ENCODE data around the gene SREK1IP1. TPM values are rescaled to one million over a fixed set of nuclear protein-coding genes. Genes with fewer than 3 reads are reported as not detected.
"Not testable (repeated sequence)": the region's sequence is repeated elsewhere in the genome, so short reads cannot be mapped to it uniquely, and the experiment has no call there.

SREK1IP1 gene
- total RNA-seq, 2 donors from 2014 or later, result 12.2 to 21.4 TPM

DNA sequence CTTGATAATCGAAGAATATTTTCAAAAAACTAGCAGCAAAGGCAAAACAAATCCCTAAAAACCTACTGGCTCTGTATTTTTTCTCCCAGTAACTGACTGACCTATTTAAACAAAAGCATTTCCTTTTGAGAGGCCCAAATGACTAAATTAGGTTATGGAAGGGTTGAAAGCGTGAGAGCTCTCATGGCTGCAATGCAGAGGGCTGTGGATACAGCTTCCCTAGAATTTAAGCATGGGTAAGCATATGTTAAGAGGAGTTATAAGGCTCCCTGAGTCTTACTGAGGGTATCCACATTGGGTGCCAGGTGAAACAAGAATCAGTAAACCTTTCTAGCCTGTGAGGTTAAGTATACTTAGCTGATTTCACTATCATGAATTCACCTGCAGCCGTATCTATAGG lies 45.9 kb downstream of the SREK1IP1 start:
- no peaks in the 10 kb centered on the region for H3K4me1 ChIP-seq
- intact Hi-C loops (cut with DNase I), result no loop called here
- H3K4me3 ChIP-seq, result no peak overlapping the region
- no peaks in the 10 kb centered on the region for H3K27me3 ChIP-seq
- H3K36me3 ChIP-seq, result no peaks in the 10 kb centered on the region
- H3K9ac ChIP-seq (ENCODE audit: low read depth in 2 of 2, low read length in 2 of 2), result no peak overlapping the region
- H3K9me3 ChIP-seq, result no peaks in the 10 kb centered on the region
- DNase-seq, result no peak
- TF ChIP-seq, protein P1, sequence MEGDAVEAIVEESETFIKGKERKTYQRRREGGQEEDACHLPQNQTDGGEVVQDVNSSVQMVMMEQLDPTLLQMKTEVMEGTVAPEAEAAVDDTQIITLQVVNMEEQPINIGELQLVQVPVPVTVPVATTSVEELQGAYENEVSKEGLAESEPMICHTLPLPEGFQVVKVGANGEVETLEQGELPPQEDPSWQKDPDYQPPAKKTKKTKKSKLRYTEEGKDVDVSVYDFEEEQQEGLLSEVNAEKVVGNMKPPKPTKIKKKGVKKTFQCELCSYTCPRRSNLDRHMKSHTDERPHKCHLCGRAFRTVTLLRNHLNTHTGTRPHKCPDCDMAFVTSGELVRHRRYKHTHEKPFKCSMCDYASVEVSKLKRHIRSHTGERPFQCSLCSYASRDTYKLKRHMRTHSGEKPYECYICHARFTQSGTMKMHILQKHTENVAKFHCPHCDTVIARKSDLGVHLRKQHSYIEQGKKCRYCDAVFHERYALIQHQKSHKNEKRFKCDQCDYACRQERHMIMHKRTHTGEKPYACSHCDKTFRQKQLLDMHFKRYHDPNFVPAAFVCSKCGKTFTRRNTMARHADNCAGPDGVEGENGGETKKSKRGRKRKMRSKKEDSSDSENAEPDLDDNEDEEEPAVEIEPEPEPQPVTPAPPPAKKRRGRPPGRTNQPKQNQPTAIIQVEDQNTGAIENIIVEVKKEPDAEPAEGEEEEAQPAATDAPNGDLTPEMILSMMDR (IDR thresholded peaks at IDR 0.05), result no peak
- no peak overlapping the region for H3K27ac ChIP-seq

DNA sequence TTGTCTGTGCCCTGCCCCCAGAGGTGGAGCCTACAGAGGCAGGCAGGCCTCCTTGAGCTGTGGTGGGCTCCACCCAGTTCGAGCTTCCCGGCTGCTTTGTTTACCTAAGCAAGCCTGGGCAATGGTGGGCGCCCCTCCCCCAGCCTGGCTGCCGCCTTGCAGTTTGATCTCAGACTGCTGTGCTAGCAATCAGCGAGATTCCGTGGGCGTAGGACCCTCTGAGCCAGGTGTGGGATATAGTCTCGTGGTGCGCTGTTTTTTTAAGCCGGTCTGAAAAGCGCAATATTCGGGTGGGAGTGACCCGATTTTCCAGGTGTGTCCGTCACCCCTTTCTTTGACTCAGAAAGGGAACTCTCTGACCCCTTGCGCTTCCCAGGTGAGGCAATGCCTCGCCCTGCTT lies 54.0 kb downstream of the SREK1IP1 start:
- H3K27ac ChIP-seq; H3K36me3 ChIP-seq; DNase-seq; H3K4me1 ChIP-seq; H3K9me3 ChIP-seq; intact Hi-C loops (cut with DNase I); H3K27me3 ChIP-seq; H3K9ac ChIP-seq (ENCODE audit: low read depth in 2 of 2, low read length in 2 of 2): not testable (repeated sequence)
- H3K4me3 ChIP-seq, result peak overlapping the region; percentile 11

GRCh38 chr5:64707191-64707590 lies 61.3 kb downstream of the SREK1IP1 start:
- H3K27me3 ChIP-seq, result no peaks in the 10 kb centered on the region

GRCh38 chr5:64706074-64706473 lies 62.4 kb downstream of the SREK1IP1 start:
- H3K9ac ChIP-seq (ENCODE audit: low read depth in 2 of 2, low read length in 2 of 2); intact Hi-C loops (cut with DNase I); H3K27ac ChIP-seq; H3K36me3 ChIP-seq; H3K27me3 ChIP-seq; H3K9me3 ChIP-seq; H3K4me1 ChIP-seq; DNase-seq; H3K4me3 ChIP-seq: not testable (repeated sequence)

More at GRCh38 chr5:64707191-64707590, 61.3 kb downstream of the SREK1IP1 start:
- intact Hi-C loops (cut with DNase I), result no loop called here
- Histone ChIP-seq H3K27ac (no peak overlapping the region), H3K36me3 (no peaks in the 10 kb centered on the region), H3K9ac (ENCODE audit: low read depth in 2 of 2, low read length in 2 of 2) (no peak overlapping the region), H3K4me1 (no peaks in the 10 kb centered on the region), H3K4me3 (no peak overlapping the region), H3K9me3 (no peaks in the 10 kb centered on the region)
- no peak for DNase-seq
- TF ChIP-seq, protein P1 (IDR thresholded peaks at IDR 0.05), result no peak

GRCh38 chr5:64700765-64701164 lies 67.7 kb downstream of the SREK1IP1 start:
- Histone ChIP-seq H3K9me3 (no peaks in the 10 kb centered on the region), H3K27me3 (no peaks in the 10 kb centered on the region), H3K36me3 (no peaks in the 10 kb centered on the region), H3K4me1 (no peaks in the 10 kb centered on the region), H3K4me3 (no peak overlapping the region), H3K9ac (ENCODE audit: low read depth in 2 of 2, low read length in 2 of 2) (no peak overlapping the region), H3K27ac (no peak overlapping the region)
- TF ChIP-seq, protein P1 (IDR thresholded peaks at IDR 0.05), result no peak
- intact Hi-C loops (cut with DNase I), result no loop called here
- DNase-seq, result no peak

DNA sequence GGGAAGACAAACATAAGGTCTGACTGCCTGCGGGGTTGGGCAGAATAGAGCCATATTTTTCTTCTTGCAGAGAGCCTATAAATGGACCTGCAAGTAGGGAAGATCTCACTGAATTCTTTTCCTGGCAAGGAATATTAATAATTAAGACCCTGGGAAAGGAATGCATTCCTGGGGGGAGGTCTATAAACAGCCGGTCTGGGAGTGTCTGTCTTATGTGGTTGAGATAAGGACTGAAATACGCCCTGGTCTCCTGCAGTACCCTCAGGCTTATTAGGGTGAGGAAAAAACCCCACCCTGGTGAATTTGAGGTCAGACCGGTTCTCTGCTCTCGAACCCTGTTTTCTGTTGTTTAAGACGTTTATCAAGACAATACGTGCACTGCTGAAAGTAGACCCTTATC lies 72.1 kb downstream of the SREK1IP1 start:
- DNase-seq; H3K27ac ChIP-seq; H3K4me1 ChIP-seq; H3K9ac ChIP-seq (ENCODE audit: low read depth in 2 of 2, low read length in 2 of 2); H3K36me3 ChIP-seq; H3K27me3 ChIP-seq; H3K9me3 ChIP-seq; H3K4me3 ChIP-seq; intact Hi-C loops (cut with DNase I): not testable (repeated sequence)

DNA sequence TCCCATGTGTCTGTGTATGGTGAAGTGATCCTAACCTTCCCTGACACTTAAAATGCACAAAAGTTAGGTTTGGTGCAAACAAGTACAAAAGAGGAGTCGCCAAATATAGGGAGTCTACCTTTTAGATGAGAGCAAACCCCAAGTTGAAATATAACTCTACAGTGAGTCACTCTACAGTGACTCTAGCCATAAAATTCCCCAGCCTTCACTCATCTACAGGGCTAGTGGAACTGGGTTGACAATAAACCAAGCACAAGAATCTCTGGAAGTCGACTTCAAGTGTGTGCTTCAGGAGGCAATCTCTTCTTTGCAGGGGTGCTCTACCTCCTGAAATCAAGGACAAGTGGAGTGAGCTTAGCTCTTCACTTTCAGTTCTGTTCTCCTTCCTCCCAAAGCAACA lies 74.9 kb downstream of the SREK1IP1 start:
- Histone ChIP-seq H3K36me3 (no peaks in the 10 kb centered on the region), H3K4me1 (no peaks in the 10 kb centered on the region), H3K27me3 (peaks cover 21% of the 10 kb centered on the region), H3K9me3 (no peaks in the 10 kb centered on the region), H3K9ac (ENCODE audit: low read depth in 2 of 2, low read length in 2 of 2) (no peak overlapping the region), H3K27ac (no peak overlapping the region), H3K4me3 (no peak overlapping the region)
- TF ChIP-seq, protein P1 (IDR thresholded peaks at IDR 0.05), result no peak
- intact Hi-C loops (cut with DNase I), result no loop called here
- no peak for DNase-seq
